ENCODE data around the gene ANKRD24. TPM values are rescaled to one million over a fixed set of nuclear protein-coding genes. Genes with fewer than 3 reads are reported as not detected.

The ANKRD24 gene
- 0.16 and 0.57 TPM in 2 replicates for total RNA-seq

DNA sequence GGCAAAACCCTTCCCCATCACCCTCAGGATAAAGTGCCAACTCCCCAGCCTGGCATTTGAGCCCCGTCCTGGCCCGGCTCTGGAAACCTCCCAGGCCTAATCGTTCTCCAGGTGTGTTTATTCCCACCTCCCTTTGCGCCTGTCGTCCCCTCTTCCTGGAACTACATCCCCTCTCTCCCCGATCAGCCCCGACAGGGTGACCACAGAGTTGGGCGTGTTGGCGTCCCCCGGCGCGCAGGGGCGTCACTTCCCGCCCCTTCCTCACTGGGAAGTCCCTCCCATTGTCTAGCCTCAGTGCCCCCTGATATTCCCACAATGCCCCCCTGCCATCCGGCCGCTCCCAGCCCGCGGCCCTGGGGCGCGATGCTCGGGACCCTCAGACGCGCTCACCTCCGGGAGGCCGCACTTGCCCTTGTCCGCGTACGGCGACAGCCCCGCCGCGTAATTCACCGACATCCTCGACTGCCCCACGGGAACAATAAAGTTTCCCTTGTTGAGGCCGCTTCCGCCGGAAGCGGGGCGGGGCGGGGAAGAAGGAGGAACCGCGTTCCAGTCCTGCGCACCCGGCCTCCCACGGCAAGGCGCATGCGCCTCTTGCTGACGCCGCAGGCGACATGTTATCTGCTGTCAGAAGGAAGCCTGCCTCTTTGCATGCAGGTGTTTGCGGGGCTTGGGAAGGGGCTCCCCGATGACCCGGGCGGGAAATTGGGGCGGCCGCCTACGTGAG is at the start of gene ANKRD24, which contains the start of gene SIRT6:
ANKRD24 (plus strand) TSS at position 606 of the 727 bp plus-strand sequence. CDS start 3,737 bp downstream, outside the sequence.
SIRT6 (minus strand) TSS at position 480 of the 727 bp plus-strand sequence; CDS start at position 456, 24 bp downstream.

GRCh38 chr19:4229179-4229931 is 46.9 kb downstream of the ANKRD24 start, which contains the start of gene EBI3:
Gene EBI3, plus strand, starts transcription at chr19:4229523. Its CDS starts 28 bp downstream, at chr19:4229551.

GRCh38 chr19:4246767-4247593 is 64.5 kb downstream of the ANKRD24 start, which contains the start of gene YJU2:
Gene YJU2, plus strand, starts transcription at chr19:4247080. Its CDS starts 67 bp downstream, at chr19:4247147.

Other genes with a start within 250 kb of the ANKRD24 start
- not detected in 2 replicates for gene NMRK2, start 249.6 kb upstream of the ANKRD24 start, total RNA-seq
- 47.8 and 74.7 TPM in 2 replicates for gene DAPK3, start 211.6 kb upstream of the ANKRD24 start, total RNA-seq
- 1,979 and 2,783 TPM in 2 replicates for gene EEF2, start 197.2 kb upstream of the ANKRD24 start, total RNA-seq
- gene PIAS4, start 175.0 kb upstream of the ANKRD24 start, total RNA-seq, result 18.7 and 19.7 TPM in 2 replicates
- gene ZBTB7A, start 115.8 kb upstream of the ANKRD24 start, total RNA-seq, result 44.2 and 59.7 TPM in 2 replicates
- 125 and 150 TPM in 2 replicates for gene MAP2K2, start 58.6 kb upstream of the ANKRD24 start, total RNA-seq
- gene CREB3L3, start 29.1 kb upstream of the ANKRD24 start, total RNA-seq, result not detected in 2 replicates
- 26.9 and 35.0 TPM in 2 replicates for gene SIRT6, start 126 bp upstream of the ANKRD24 start, total RNA-seq
- 0.23 TPM in 1 of 2 replicates, not detected in the other for gene EBI3, start 46.8 kb downstream of the ANKRD24 start, total RNA-seq
- 24.7 and 34.5 TPM in 2 replicates for gene YJU2, start 64.4 kb downstream of the ANKRD24 start, total RNA-seq
- not detected in 2 replicates for gene SHD, start 96.6 kb downstream of the ANKRD24 start, total RNA-seq
- not detected in 2 replicates for gene TMIGD2, start 119.7 kb downstream of the ANKRD24 start, total RNA-seq
- 0.80 and 1.1 TPM in 2 replicates for gene FSD1, start 121.9 kb downstream of the ANKRD24 start, total RNA-seq
- gene STAP2, start 156.1 kb downstream of the ANKRD24 start, total RNA-seq, result 52.9 and 103 TPM in 2 replicates
- gene MPND, start 160.9 kb downstream of the ANKRD24 start, total RNA-seq, result 2.3 and 3.5 TPM in 2 replicates
- 80.9 and 85.8 TPM in 2 replicates for gene SH3GL1, start 217.9 kb downstream of the ANKRD24 start, total RNA-seq
- gene CHAF1A, start 220.0 kb downstream of the ANKRD24 start, total RNA-seq, result 6.4 and 19.3 TPM in 2 replicates

Data from hair follicular keratinocyte (primary cell).